OCI-LY3 (cell line): ENCODE data around the gene HHLA2.

Experiments
- H2AFZ ChIP-seq: fragments of 200-600, 300-600 bp; shearing (Covaris generic); 2 replicates; pipeline ENCODE4 v1.6.0; 2014; ENCODE audit warnings: antibody characterized with exemption, low read depth, low read length
- H3K27ac ChIP-seq: fragments of 200-600, 300-600 bp; sonication (generic); 2 replicates; pipeline ENCODE4 v1.5.1; 2014; ENCODE audit warnings: mild to moderate bottlenecking, low read length, moderate library complexity, mixed read lengths
- H3K27me3 ChIP-seq: fragments of 200-600, 300-600 bp; sonication (generic); 2 replicates; pipeline ENCODE4 v1.6.1; 2014; ENCODE audit warnings: low read depth, low read length, mixed read lengths
- H3K36me3 ChIP-seq: fragments of 200-600, 300-600 bp; sonication (generic); replicated peaks from 2 replicates; pipeline ENCODE3; 2014; ENCODE audit warnings: low read depth, low read length, mixed read lengths
- H3K4me1 ChIP-seq: fragments of 300-600, 200-600 bp; sonication (generic); 2 replicates; pipeline ENCODE4 v1.6.1; 2014; ENCODE audit warnings: low read length, mixed read lengths
- H3K4me2 ChIP-seq: fragments of 200-600, 300-600 bp; sonication (generic); 2 replicates; pipeline ENCODE4 v1.6.1; 2014; ENCODE audit warnings: low read length, mixed read lengths
- H3K4me3 ChIP-seq: fragments of 300-600, 200-600 bp; sonication (generic); 2 replicates; pipeline ENCODE4 v1.5.1; 2014; ENCODE audit warnings: antibody characterized with exemption, mild to moderate bottlenecking, low read length, moderate library complexity
- H3K79me2 ChIP-seq: fragments of 300-600, 200-600 bp; shearing (Covaris generic); 2 replicates; pipeline ENCODE4 v1.6.1; 2014; ENCODE audit warnings: mild to moderate bottlenecking, low read length, mixed read lengths
- H3K9ac ChIP-seq: fragments of 300-600, 200-600 bp; shearing (Covaris generic); 2 replicates; pipeline ENCODE4 v1.6.0; 2014; ENCODE audit warnings: mild to moderate bottlenecking, low read length, moderate library complexity
- H3K9me3 ChIP-seq: fragments of 200-600, 300-600 bp; shearing (Covaris generic); 2 replicates; pipeline ENCODE4 v1.6.1; 2014; ENCODE audit warnings: low read length, mixed read lengths; ENCODE audit not compliant: insufficient read depth
- H4K20me1 ChIP-seq: fragments of 200-600, 300-600 bp; sonication (generic); 2 replicates; pipeline ENCODE4 v1.6.1; 2016; ENCODE audit warnings: low read length, mixed read lengths; ENCODE audit not compliant: insufficient read depth
- CTCF ChIP-seq: fragments of 200-600, 300-600 bp; sonication (generic); IDR thresholded peaks from 2 replicates; pipeline ENCODE4 v1.5.1; 2014; ENCODE audit warnings: antibody characterized with exemption, low read length, low read depth
- EZH2phosphoT487 ChIP-seq: fragments of 200-600 bp; shearing (Covaris generic); IDR thresholded peaks from 2 replicates; pipeline ENCODE4 v1.6.1; 2018; ENCODE audit warnings: antibody characterized with exemption, mixed run types, low read depth

HHLA2 gene

DNA sequence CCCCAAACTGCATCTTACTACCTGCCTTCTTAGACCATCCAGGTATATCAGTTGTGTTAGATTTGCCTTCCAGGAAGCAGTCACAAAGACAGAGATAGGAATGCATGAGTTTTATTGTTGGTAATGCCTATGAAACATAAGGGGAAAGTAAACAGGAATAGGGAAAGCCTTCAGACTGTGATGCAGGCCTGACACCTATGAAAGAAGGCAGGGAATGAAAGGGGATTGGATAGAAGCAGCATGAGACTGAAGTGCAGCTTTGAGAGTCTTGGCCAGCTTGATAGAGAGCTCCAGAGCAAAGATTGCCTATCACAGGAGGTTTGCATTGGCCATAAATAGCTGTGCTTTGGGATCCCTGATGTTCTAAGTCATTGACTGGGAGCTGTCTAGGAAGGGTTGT lies 15.9 kb upstream of the HHLA2 start:
- Histone ChIP-seq H3K27me3 (peaks cover 13% of the 10 kb centered on the region; the same call in 1 of the 2 replicates), H4K20me1 (no peaks in the 10 kb centered on the region), H3K9ac (no peak overlapping the region), H3K4me2 (no peak overlapping the region), H3K36me3 (peaks cover 5% of the 10 kb centered on the region), H2AFZ (no peak overlapping the region), H3K27ac (no peak overlapping the region), H3K4me3 (no peak overlapping the region), H3K79me2 (no peaks in the 10 kb centered on the region), H3K9me3 (peaks cover 20% of the 10 kb centered on the region; the same call in 1 of the 2 replicates), H3K4me1 (peaks cover 16% of the 10 kb centered on the region)
- TF ChIP-seq EZH2phosphoT487 (no peak), CTCF (no peak)

GRCh38 chr3:108281670-108282069 lies 14.7 kb upstream of the HHLA2 start:
- Histone ChIP-seq H3K4me2 (no peak overlapping the region), H3K9ac (no peak overlapping the region), H3K4me3 (no peak overlapping the region), H3K4me1 (peaks cover 16% of the 10 kb centered on the region), H3K27me3 (peaks cover 13% of the 10 kb centered on the region; the same call in 1 of the 2 replicates), H3K27ac (no peak overlapping the region), H3K9me3 (peaks cover 20% of the 10 kb centered on the region; the same call in 1 of the 2 replicates), H4K20me1 (no peaks in the 10 kb centered on the region), H2AFZ (no peak overlapping the region), H3K36me3 (peaks cover 5% of the 10 kb centered on the region), H3K79me2 (no peaks in the 10 kb centered on the region)
- TF ChIP-seq EZH2phosphoT487 (no peak), CTCF (no peak)

GRCh38 chr3:108283006-108283405 lies 13.3 kb upstream of the HHLA2 start:
- no peak overlapping the region for H3K4me2 ChIP-seq
- H3K79me2 ChIP-seq: no peaks in the 10 kb centered on the region
- H3K36me3 ChIP-seq: peaks cover 5% of the 10 kb centered on the region
- H3K27ac ChIP-seq: no peak overlapping the region
- H3K9ac ChIP-seq: no peak overlapping the region
- peaks cover 16% of the 10 kb centered on the region; the same call in 1 of the 2 replicates for H3K9me3 ChIP-seq
- no peak overlapping the region for H3K4me3 ChIP-seq
- H2AFZ ChIP-seq: no peak overlapping the region
- no peak for TF ChIP-seq EZH2phosphoT487
- no peak for TF ChIP-seq CTCF
- no peaks in the 10 kb centered on the region for H4K20me1 ChIP-seq
- peaks cover 13% of the 10 kb centered on the region; the same call in 1 of the 2 replicates for H3K27me3 ChIP-seq
- H3K4me1 ChIP-seq: peaks cover 27% of the 10 kb centered on the region

DNA sequence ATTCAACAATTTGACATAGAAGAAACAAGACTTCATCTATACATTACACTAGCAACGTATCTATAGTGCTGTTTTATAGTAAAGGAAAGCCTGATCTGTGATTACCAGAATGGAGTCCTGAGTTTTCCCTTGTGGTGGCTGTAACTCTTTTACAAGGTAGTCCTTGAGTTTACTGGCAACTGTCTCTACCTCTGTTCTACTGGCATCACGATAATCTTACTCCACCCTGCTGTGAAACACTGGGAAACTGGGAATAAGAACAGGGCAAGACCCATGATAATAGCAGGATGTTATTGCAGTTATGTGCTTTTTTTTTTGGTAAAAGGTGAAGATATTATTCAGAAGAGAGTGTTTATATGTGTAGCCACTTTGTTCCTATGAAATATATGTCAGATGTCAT lies 12.4 kb upstream of the HHLA2 start:
- Histone ChIP-seq H3K36me3 (peaks cover 5% of the 10 kb centered on the region), H3K4me2 (no peak overlapping the region), H2AFZ (no peak overlapping the region), H4K20me1 (no peaks in the 10 kb centered on the region), H3K4me3 (no peak overlapping the region), H3K4me1 (peaks cover 27% of the 10 kb centered on the region), H3K79me2 (no peaks in the 10 kb centered on the region), H3K9me3 (peaks cover 13% of the 10 kb centered on the region; the same call in 1 of the 2 replicates), H3K27ac (no peak overlapping the region), H3K9ac (no peak overlapping the region), H3K27me3 (peaks cover 13% of the 10 kb centered on the region; the same call in 1 of the 2 replicates)
- TF ChIP-seq CTCF (no peak), EZH2phosphoT487 (no peak)
